Activated B cell treated with CpG ODN at 0.5 μM for 24 hours (primary cell): ENCODE results near the gene ALK. TPM values are rescaled to one million over a fixed set of nuclear protein-coding genes. Genes with fewer than 3 reads are reported as not detected.

Source experiments
- ATAC-seq: fragments of 200-7000 bp; cut with Tn5 transposase; one replicate; pipeline ENCODE4 v1.10.0; 2021; ENCODE audit warnings: low read depth, mild to moderate bottlenecking, moderate library complexity
- CTCF ChIA-PET: fragments of 350-600 bp; sonication (Branson Sonifier 250); formaldehyde crosslinking; loops from one replicate; lab custom pipeline; 2021; ENCODE audit warnings: antibody characterized with exemption; lab: Charles Lee
- POLR2A ChIA-PET: fragments of 350-600 bp; sonication (Branson Sonifier 250); formaldehyde crosslinking; loops from one replicate; lab custom pipeline; 2021; ENCODE audit warnings: antibody characterized with exemption; lab: Charles Lee
- DNase-seq: peaks from one replicate; pipeline ENCODE4 v3.0.0; 2022
- H3K27ac Mint-ChIP-seq: one replicate; pipeline ENCODE4 v1.8.0; 2020; ENCODE audit warnings: mixed read lengths
- H3K27me3 Mint-ChIP-seq: one replicate; pipeline ENCODE4 v1.8.0; 2021; ENCODE audit warnings: mixed read lengths
- H3K36me3 Mint-ChIP-seq: one replicate; pipeline ENCODE4 v1.8.0; 2021; ENCODE audit warnings: low read depth, mixed read lengths
- H3K4me1 Mint-ChIP-seq: one replicate; pipeline ENCODE4 v1.8.0; 2021; ENCODE audit warnings: mixed read lengths
- H3K4me3 Mint-ChIP-seq: one replicate; pipeline ENCODE4 v1.8.0; 2020; ENCODE audit warnings: mild to moderate bottlenecking, mixed read lengths
- H3K9me3 Mint-ChIP-seq: one replicate; pipeline ENCODE4 v1.8.0; 2020; ENCODE audit warnings: mixed read lengths
- intact Hi-C: fragments of 100-400 bp; cut with micrococcal nuclease; formaldehyde crosslinking; loops from one replicate; pipeline ENCODE4 v1.15.1; 2024
- total RNA-seq: library from RNA; stranded (reverse); gene quantifications from 2 replicates; pipeline ENCODE4 v1.2.3, GENCODE V29; 2022
- TF ChIP-seq, protein P1 (sequence below): fragments of 200-600 bp; IDR thresholded peaks from one replicate; pipeline ENCODE4 v1.8.0; 2022; ENCODE audit warnings: antibody characterized with exemption, mild to moderate bottlenecking

The ALK gene
- total RNA-seq, 1 donor from 2014 or later = not detected

- TF ChIP-seq, protein P1, sequence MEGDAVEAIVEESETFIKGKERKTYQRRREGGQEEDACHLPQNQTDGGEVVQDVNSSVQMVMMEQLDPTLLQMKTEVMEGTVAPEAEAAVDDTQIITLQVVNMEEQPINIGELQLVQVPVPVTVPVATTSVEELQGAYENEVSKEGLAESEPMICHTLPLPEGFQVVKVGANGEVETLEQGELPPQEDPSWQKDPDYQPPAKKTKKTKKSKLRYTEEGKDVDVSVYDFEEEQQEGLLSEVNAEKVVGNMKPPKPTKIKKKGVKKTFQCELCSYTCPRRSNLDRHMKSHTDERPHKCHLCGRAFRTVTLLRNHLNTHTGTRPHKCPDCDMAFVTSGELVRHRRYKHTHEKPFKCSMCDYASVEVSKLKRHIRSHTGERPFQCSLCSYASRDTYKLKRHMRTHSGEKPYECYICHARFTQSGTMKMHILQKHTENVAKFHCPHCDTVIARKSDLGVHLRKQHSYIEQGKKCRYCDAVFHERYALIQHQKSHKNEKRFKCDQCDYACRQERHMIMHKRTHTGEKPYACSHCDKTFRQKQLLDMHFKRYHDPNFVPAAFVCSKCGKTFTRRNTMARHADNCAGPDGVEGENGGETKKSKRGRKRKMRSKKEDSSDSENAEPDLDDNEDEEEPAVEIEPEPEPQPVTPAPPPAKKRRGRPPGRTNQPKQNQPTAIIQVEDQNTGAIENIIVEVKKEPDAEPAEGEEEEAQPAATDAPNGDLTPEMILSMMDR = no peak
- H3K27ac Mint-ChIP-seq = no peak overlapping the region
- POLR2A ChIA-PET = no interaction called here
- no peaks in the 10 kb centered on the region for H3K36me3 Mint-ChIP-seq
- H3K4me3 Mint-ChIP-seq = no peak overlapping the region
- DNase-seq (no peak), ATAC-seq (no peak)
- no peaks in the 10 kb centered on the region for H3K4me1 Mint-ChIP-seq
- no peaks in the 10 kb centered on the region for H3K9me3 Mint-ChIP-seq
- CTCF ChIA-PET = no interaction called here
- peaks cover 4% of the 10 kb centered on the region for H3K27me3 Mint-ChIP-seq
- intact Hi-C loops = no loop called here
These were observed 488.3 kb downstream of the ALK start for GRCh38 chr2:29433128-29433527.

DNA sequence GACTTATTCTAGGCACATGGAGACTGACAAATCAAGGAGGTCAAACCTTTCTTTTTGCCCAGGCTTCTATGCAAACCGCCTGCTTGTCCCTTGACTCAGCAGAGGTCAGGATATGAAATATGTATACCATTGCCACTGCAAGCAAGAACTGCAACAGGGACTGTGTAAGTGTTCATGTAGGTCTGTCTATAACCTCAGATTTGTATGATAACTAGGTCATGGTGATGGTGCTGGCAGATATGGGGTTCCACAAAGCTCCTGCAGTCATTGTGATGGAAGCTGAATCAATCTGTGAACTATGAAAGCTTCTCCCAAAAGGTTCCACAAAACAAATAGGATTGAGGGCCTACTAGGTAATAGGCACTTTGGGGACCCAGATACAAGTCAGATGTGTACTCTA lies 489.9 kb downstream of the ALK start:
- TF ChIP-seq, protein P1 = no peak
- ChIA-PET POLR2A (no interaction called here), CTCF (no interaction called here)
- H3K27me3 Mint-ChIP-seq = peaks cover 4% of the 10 kb centered on the region
- no peak overlapping the region for H3K4me3 Mint-ChIP-seq
- no peaks in the 10 kb centered on the region for H3K4me1 Mint-ChIP-seq
- H3K9me3 Mint-ChIP-seq = no peaks in the 10 kb centered on the region
- no peaks in the 10 kb centered on the region for H3K36me3 Mint-ChIP-seq
- ATAC-seq (no peak), DNase-seq (no peak)
- intact Hi-C loops = no loop called here
- no peak overlapping the region for H3K27ac Mint-ChIP-seq

GRCh38 chr2:29430382-29431112 lies 490.8 kb downstream of the ALK start:
- ChIA-PET POLR2A (no interaction called here), CTCF (no interaction called here)
- TF ChIP-seq, protein P1 = no peak
- ATAC-seq (no peak), DNase-seq (no peak)
- Mint-ChIP-seq H3K27ac (no peak overlapping the region), H3K4me3 (no peak overlapping the region), H3K27me3 (peaks cover 2% of the 10 kb centered on the region), H3K4me1 (no peaks in the 10 kb centered on the region), H3K9me3 (no peaks in the 10 kb centered on the region), H3K36me3 (no peaks in the 10 kb centered on the region)
- intact Hi-C loops = no loop called here

- intact Hi-C loops = no loop called here
- TF ChIP-seq, protein P1 = no peak
- no peaks in the 10 kb centered on the region for H3K4me1 Mint-ChIP-seq
- no peaks in the 10 kb centered on the region for H3K36me3 Mint-ChIP-seq
- no peaks in the 10 kb centered on the region for H3K9me3 Mint-ChIP-seq
- no peak for ATAC-seq
- no peak for DNase-seq
- ChIA-PET CTCF (no interaction called here), POLR2A (no interaction called here)
- no peak overlapping the region for H3K4me3 Mint-ChIP-seq
- H3K27ac Mint-ChIP-seq = no peak overlapping the region
- H3K27me3 Mint-ChIP-seq = peaks cover 2% of the 10 kb centered on the region
These were observed 495.0 kb downstream of the ALK start for GRCh38 chr2:29426354-29426753.

DNA sequence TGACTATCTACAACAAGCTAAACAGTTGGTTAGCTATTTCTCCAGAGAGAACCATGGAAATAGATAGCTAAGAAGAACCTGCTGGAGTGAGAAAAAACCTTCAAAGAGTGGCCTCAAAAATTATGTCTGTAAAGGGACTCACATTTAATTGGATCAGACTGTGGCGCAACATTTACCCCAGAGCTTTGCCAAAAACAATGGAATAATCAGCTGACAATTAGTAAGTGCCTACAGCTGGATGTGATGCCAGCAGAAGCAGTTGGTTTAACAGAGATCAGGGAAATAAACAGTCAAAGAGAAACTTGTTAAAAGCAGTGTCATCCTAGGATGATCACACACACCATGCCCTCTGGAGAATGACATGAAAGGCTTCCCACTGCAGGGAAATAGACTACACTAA lies 495.5 kb downstream of the ALK start:
- no peak overlapping the region for H3K27ac Mint-ChIP-seq
- no peaks in the 10 kb centered on the region for H3K36me3 Mint-ChIP-seq
- CTCF ChIA-PET = no interaction called here
- no peak for DNase-seq
- H3K9me3 Mint-ChIP-seq = no peaks in the 10 kb centered on the region
- POLR2A ChIA-PET = no interaction called here
- intact Hi-C loops = no loop called here
- peaks cover 2% of the 10 kb centered on the region for H3K27me3 Mint-ChIP-seq
- no peak overlapping the region for H3K4me3 Mint-ChIP-seq
- H3K4me1 Mint-ChIP-seq = no peaks in the 10 kb centered on the region
- ATAC-seq = no peak
- TF ChIP-seq, protein P1 = no peak
